Panc1 (cell line): ENCODE data around the gene CDH13. TPM values are rescaled to one million over a fixed set of nuclear protein-coding genes. Genes with fewer than 3 reads are reported as not detected.

Experiments
- ATAC-seq: fragments of 200-7000 bp; cut with Tn5 transposase; 2 replicates; pipeline ENCODE4 v1.9.1; 2020; ENCODE audit warnings: mild to moderate bottlenecking, moderate library complexity
- BruUV-seq: library from RNA; stranded (reverse); fragments of 400-500 nt; replicated peaks from 2 replicates; lab custom pipeline; 2021; lab: Mats Ljungman, UMichigan
- CTCF ChIA-PET: fragments of 300-600 bp; sonication (Branson Sonifier 250); formaldehyde crosslinking; loops from one replicate; lab custom pipeline; 2022; ENCODE audit warnings: antibody characterized with exemption; lab: Charles Lee
- POLR2A ChIA-PET: fragments of 300-600 bp; sonication (Branson Sonifier 250); formaldehyde crosslinking; loops from one replicate; lab custom pipeline; 2022; ENCODE audit warnings: antibody characterized with exemption; lab: Charles Lee
- DNase-seq: peaks from one replicate; pipeline ENCODE4 v3.0.0-alpha.2; 2010; ENCODE audit warnings: low read depth, low spot score
- H3K27ac ChIP-seq: 2 replicates; pipeline ENCODE4 v1.5.1; 2011; ENCODE audit warnings: mild to moderate bottlenecking, low read length, inconsistent platforms
- H3K27me3 ChIP-seq: fragments of 200-500 bp; sonication (Bioruptor generic); 2 replicates; pipeline ENCODE4 v1.6.0; 2014; ENCODE audit warnings: low read length, inconsistent platforms; ENCODE audit not compliant: control insufficient read depth, insufficient read depth
- H3K36me3 ChIP-seq: fragments of 200-500 bp; sonication (Bioruptor generic); 2 replicates; pipeline ENCODE4 v1.5.1; 2014; ENCODE audit warnings: inconsistent platforms, mild to moderate bottlenecking, low read length, moderate library complexity; ENCODE audit not compliant: control insufficient read depth, insufficient read depth
- H3K4me1 ChIP-seq: 2 replicates; pipeline ENCODE4 v1.5.1; 2011; ENCODE audit warnings: inconsistent platforms, mild to moderate bottlenecking, low read length, moderate library complexity; ENCODE audit not compliant: control insufficient read depth, insufficient read depth
- H3K4me3 ChIP-seq, 2 experiments: 2 replicates each; pipeline ENCODE4 v1.5.1; 2011 to 2012; ENCODE audit warnings: low read depth in 2 of 2, low read length in 2 of 2, mild to moderate bottlenecking in 2 of 2, inconsistent platforms in 1 of 2, moderate library complexity in 1 of 2
- H3K9me3 ChIP-seq: fragments of 200-500 bp; sonication (Bioruptor generic); 2 replicates; pipeline ENCODE4 v1.5.1; 2014; ENCODE audit warnings: low read depth, mild to moderate bottlenecking, inconsistent platforms, low read length, moderate library complexity; ENCODE audit not compliant: control insufficient read depth, insufficient read depth
- CTCF ChIP-seq: fragments of 450-650 bp; IDR thresholded peaks from 2 replicates; pipeline ENCODE4 v1.5.1; 2017; ENCODE audit warnings: mild to moderate bottlenecking
- POLR2AphosphoS5 ChIP-seq: IDR thresholded peaks from 2 replicates; pipeline ENCODE4 v1.6.1; 2012; ENCODE audit warnings: mild to moderate bottlenecking, low read depth, low read length, moderate library complexity
- REST ChIP-seq, 2 experiments: IDR thresholded peaks; 2 replicates each; pipeline ENCODE4 v1.6.1; 2011 to 2012; ENCODE audit warnings: low read depth in 2 of 2, control low read depth in 1 of 2, low read length in 1 of 2, mild to moderate bottlenecking in 1 of 2, moderate library complexity in 1 of 2; ENCODE audit not compliant: insufficient read depth in 1 of 2
- SIN3A ChIP-seq: IDR thresholded peaks from 2 replicates; pipeline ENCODE4 v1.6.1; 2012; ENCODE audit warnings: low read depth, mild to moderate bottlenecking, low read length, moderate library complexity, borderline replicate concordance; ENCODE audit not compliant: insufficient read depth
- TCF7L2 ChIP-seq: IDR thresholded peaks from 2 replicates; pipeline ENCODE4 v1.6.1; 2011; ENCODE audit warnings: mild to moderate bottlenecking, low read depth, low read length, inconsistent platforms
- in situ Hi-C: cut with HindIII; loops from 2 replicates; pipeline ENCODE4 v1.10.0; 2016; ENCODE audit warnings: low sequenced_read_pairs, low pct_unique_long_range_greater_than_20kb
- intact Hi-C: fragments of 100-400 bp; cut with micrococcal nuclease; formaldehyde crosslinking; loops from one replicate; pipeline ENCODE4 v1.10.0; 2022; ENCODE audit not compliant: unreplicated experiment
- total RNA-seq: library from RNA; stranded (reverse); gene quantifications from one replicate; pipeline ENCODE4 v1.2.1, GENCODE V29; 2021; ENCODE audit not compliant: unreplicated experiment

The CDH13 gene
- total RNA-seq, 1 experiment from 2014 or later: not detected

GRCh38 chr16:83070416-83071209, 443.8 kb downstream of the CDH13 start:
- BruUV-seq: no TSS peak
- TF ChIP-seq REST (IDR thresholded peaks at IDR 0.05; ENCODE audit: insufficient read depth in 1 of 2, low read depth in 2 of 2, low read length in 1 of 2) (no peak), SIN3A (no peak), POLR2AphosphoS5 (no peak), TCF7L2 (no peak), CTCF (no peak)
- Histone ChIP-seq H3K27ac (no peak overlapping the region), H3K9me3 (no peaks in the 10 kb centered on the region), H3K27me3 (no peaks in the 10 kb centered on the region), H3K4me1 (no peaks in the 10 kb centered on the region), H3K36me3 (no peaks in the 10 kb centered on the region), H3K4me3 (no peak overlapping the region)
- in situ Hi-C loops (no loop called here), intact Hi-C loops (no loop called here)
- no peak for DNase-seq
- POLR2A ChIA-PET: no interaction called here
- CTCF ChIA-PET: no interaction called here
- ATAC-seq: no peak

GRCh38 chr16:83075956-83076355, 449.2 kb downstream of the CDH13 start:
- DNase-seq: no peak
- no peaks in the 10 kb centered on the region for H3K27me3 ChIP-seq
- no peaks in the 10 kb centered on the region for H3K36me3 ChIP-seq
- no peaks in the 10 kb centered on the region for H3K4me1 ChIP-seq
- ChIA-PET POLR2A (no interaction called here), CTCF (no interaction called here)
- no peak for ATAC-seq
- in situ Hi-C loops (no loop called here), intact Hi-C loops (no loop called here)
- TF ChIP-seq SIN3A: no peak
- TF ChIP-seq POLR2AphosphoS5: no peak
- TF ChIP-seq REST (IDR thresholded peaks at IDR 0.05; ENCODE audit: insufficient read depth in 1 of 2, low read depth in 2 of 2, low read length in 1 of 2): no peak
- no peak for TF ChIP-seq CTCF
- TF ChIP-seq TCF7L2: no peak
- no peak overlapping the region for H3K4me3 ChIP-seq
- no peak overlapping the region for H3K27ac ChIP-seq
- no TSS peak for BruUV-seq
- no peaks in the 10 kb centered on the region for H3K9me3 ChIP-seq
